Astrocyte of the cerebellum (primary cell): ENCODE measurements around the gene DISP3.

ENCODE experiments used
- DNase-seq: peaks from one replicate; pipeline ENCODE4 v3.0.0-alpha.2; 2011; ENCODE audit warnings: low read depth
- H3K4me3 ChIP-seq: 2 replicates; pipeline ENCODE4 v1.5.1; 2011; ENCODE audit warnings: mild to moderate bottlenecking, low read depth, low read length, moderate library complexity
- in situ Hi-C: cut with HindIII; loops from 2 replicates; pipeline ENCODE4 v1.10.0; 2017; ENCODE audit warnings: low sequenced_read_pairs
- TF ChIP-seq, protein P1 (sequence below): IDR thresholded peaks from 2 replicates; pipeline ENCODE4 v1.5.1; 2012; ENCODE audit warnings: low read length, low read depth, moderate library complexity, mild to moderate bottlenecking; ENCODE audit errors: missing control alignments

DISP3 gene

GRCh38 chr1:11560061-11560460 is 81.1 kb downstream of the DISP3 start:
- no peak overlapping the region for H3K4me3 ChIP-seq
- TF ChIP-seq, protein P1, sequence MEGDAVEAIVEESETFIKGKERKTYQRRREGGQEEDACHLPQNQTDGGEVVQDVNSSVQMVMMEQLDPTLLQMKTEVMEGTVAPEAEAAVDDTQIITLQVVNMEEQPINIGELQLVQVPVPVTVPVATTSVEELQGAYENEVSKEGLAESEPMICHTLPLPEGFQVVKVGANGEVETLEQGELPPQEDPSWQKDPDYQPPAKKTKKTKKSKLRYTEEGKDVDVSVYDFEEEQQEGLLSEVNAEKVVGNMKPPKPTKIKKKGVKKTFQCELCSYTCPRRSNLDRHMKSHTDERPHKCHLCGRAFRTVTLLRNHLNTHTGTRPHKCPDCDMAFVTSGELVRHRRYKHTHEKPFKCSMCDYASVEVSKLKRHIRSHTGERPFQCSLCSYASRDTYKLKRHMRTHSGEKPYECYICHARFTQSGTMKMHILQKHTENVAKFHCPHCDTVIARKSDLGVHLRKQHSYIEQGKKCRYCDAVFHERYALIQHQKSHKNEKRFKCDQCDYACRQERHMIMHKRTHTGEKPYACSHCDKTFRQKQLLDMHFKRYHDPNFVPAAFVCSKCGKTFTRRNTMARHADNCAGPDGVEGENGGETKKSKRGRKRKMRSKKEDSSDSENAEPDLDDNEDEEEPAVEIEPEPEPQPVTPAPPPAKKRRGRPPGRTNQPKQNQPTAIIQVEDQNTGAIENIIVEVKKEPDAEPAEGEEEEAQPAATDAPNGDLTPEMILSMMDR = no peak
- in situ Hi-C loops = no loop called here
- no peak for DNase-seq

DNA sequence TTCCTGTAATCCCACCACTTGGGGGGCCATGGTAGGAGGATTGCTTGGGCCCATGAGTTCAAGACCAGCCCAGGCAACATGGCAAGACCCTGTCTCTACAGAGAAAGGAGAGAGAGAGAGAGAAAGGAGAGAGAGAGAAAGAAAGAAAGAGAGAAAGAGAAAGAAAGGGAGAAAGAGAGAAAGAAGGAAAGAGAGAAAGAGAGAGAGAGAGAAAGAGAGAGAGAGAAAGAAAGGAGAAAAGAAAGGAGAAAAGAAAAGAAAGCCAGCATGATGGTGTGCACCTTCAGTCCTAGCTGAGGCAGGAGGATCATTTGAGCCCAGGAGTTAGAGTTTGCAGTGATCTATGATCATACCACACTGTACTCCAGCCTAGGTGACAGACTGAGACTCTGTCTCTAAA is 82.8 kb downstream of the DISP3 start:
- H3K4me3 ChIP-seq = no peak overlapping the region
- TF ChIP-seq, protein P1 = no peak
- no peak for DNase-seq
- in situ Hi-C loops = no loop called here

GRCh38 chr1:11562664-11563063 is 83.7 kb downstream of the DISP3 start:
- in situ Hi-C loops = no loop called here
- DNase-seq = no peak
- H3K4me3 ChIP-seq = no peak overlapping the region
- TF ChIP-seq, protein P1 = no peak

GRCh38 chr1:11563560-11564069 is 84.7 kb downstream of the DISP3 start:
- no peak for DNase-seq
- TF ChIP-seq, protein P1 = no peak
- in situ Hi-C loops = no loop called here
- H3K4me3 ChIP-seq = no peak overlapping the region

GRCh38 chr1:11564237-11564636 is 85.3 kb downstream of the DISP3 start:
- in situ Hi-C loops = no loop called here
- TF ChIP-seq, protein P1 = no peak
- no peak for DNase-seq

DNA sequence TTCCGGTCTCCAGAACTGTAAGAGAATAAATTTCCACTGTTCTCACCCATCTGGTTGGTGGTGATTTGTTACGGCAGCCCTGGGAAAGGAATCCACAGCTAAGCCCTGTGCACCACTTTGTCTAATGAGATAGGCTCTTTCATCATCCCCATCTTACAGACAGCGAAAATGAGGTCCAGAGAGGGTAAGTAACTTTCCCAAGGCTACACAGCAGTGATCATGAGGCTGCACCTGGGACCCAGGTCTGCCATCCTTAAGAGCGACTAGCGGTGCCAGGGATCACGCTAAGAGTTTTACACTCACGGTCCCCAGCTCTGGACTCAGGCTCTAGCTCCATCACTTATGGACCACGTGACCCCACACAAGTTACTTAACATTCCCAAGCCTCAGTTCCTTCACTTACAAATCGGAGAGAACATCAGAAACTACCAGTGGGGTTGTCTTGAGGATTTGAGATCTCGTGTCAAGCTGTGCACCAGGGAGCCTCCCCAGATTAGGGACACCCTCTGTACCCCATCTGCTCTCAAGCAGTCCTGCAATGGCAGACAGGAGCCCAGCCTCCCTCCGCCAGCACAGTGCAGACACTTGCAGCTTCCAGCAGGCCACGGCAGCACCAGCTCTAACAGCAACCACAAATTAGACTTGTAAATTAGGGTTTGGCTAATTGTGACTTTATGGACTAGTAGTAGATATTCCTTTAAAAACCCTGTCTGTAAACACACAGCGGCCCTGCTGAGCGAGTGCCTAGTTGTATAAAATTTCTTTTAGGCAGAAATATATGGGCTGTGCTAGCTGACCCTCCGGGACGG is 87.3 kb downstream of the DISP3 start:
- in situ Hi-C loops = no loop called here
- H3K4me3 ChIP-seq = no peak overlapping the region
- DNase-seq = no peak
- TF ChIP-seq, protein P1 = no peak

More at GRCh38 chr1:11564237-11564636, 85.3 kb downstream of the DISP3 start:
- H3K4me3 ChIP-seq = no peak overlapping the region
